ENCODE data around the gene CIZ1. TPM values are rescaled to one million over a fixed set of nuclear protein-coding genes. Genes with fewer than 3 reads are reported as not detected.

The CIZ1 gene
- total RNA-seq, 1 experiment from 2014 or later: 104 TPM

DNA sequence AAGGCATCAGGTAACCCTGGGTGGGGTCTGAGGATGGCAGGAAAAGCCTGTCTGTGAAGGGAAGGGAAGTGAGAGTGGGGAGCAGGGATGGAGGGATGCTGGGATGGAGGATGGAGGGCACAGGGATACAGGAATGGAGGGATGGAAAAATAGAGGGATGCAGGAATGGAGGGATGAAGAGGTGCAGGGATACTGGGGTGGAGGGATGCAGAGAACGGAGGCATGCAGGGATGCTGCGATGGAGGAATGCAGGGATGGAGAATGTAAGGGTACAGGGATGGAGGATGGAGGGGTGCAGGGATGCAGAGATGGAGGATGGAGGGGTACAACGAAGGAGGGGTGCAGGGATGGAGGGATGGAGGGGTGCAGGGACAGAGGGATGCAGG lies 72.9 kb downstream of the CIZ1 start:
- Histone ChIP-seq H2BK120ac (ENCODE audit: low read depth, low read length, poor library complexity, severe bottlenecking) (no peak overlapping the region), H3K4ac (ENCODE audit: low read depth, low read length) (no peak overlapping the region), H2AK5ac (ENCODE audit: insufficient read length, low read length) (no peak overlapping the region), H2BK20ac (ENCODE audit: low read depth, low read length, poor library complexity, severe bottlenecking) (no peak overlapping the region), H3K79me2 (ENCODE audit: insufficient read depth, low read length) (no peaks in the 10 kb centered on the region), H3T11ph (ENCODE audit: low read length) (no peak overlapping the region), H2BK12ac (ENCODE audit: insufficient read length, low read depth, low read length) (no peak overlapping the region), H3K79me1 (ENCODE audit: insufficient read depth, low read depth, low read length, poor library complexity, severe bottlenecking) (no peaks in the 10 kb centered on the region), H3K56ac (ENCODE audit: insufficient read length, low read depth, low read length) (no peak overlapping the region), H3K23me2 (ENCODE audit: insufficient read length, low read depth, low read length, poor library complexity, severe bottlenecking) (no peaks in the 10 kb centered on the region), H4K91ac (ENCODE audit: insufficient read length, low read depth, low read length) (no peak overlapping the region), H3K9me3 (ENCODE audit: control insufficient read depth, low read depth, low read length) (no peaks in the 10 kb centered on the region), H4K20me1 (ENCODE audit: control insufficient read depth, insufficient read depth, insufficient read length) (no peaks in the 10 kb centered on the region), H2BK5ac (ENCODE audit: insufficient read length, low read length) (no peak overlapping the region), H3K27me3 (ENCODE audit: insufficient read depth, low read length) (no peaks in the 10 kb centered on the region), H3K4me1 (ENCODE audit: insufficient read depth, low read length) (no peaks in the 10 kb centered on the region), H3K9ac (ENCODE audit: extremely low read depth, insufficient read length, low read length) (no peak overlapping the region), H3K27ac (ENCODE audit: insufficient read length, low read depth, low read length) (no peak overlapping the region), H3K4me2 (ENCODE audit: insufficient read depth, insufficient read length, low read length) (peak overlapping the region; percentile 3), H3K14ac (ENCODE audit: insufficient read depth, low read length) (no peak overlapping the region), H2BK15ac (ENCODE audit: low read depth, low read length) (no peak overlapping the region), H4K8ac (replicated peaks; ENCODE audit: insufficient read length, low read depth, low read length) (no peak overlapping the region), H3K23ac (ENCODE audit: insufficient read length, low read depth, low read length) (no peak overlapping the region), H3K18ac (ENCODE audit: insufficient read length, low read depth, low read length) (no peak overlapping the region), H4K5ac (ENCODE audit: insufficient read length, low read depth, low read length) (no peak overlapping the region), H2AFZ (ENCODE audit: low read length) (no peak overlapping the region)
- peaks cover 0 to 2% of the 10 kb centered on the region in 2 experiments; a peak in 1 of 5 replicates for H3K9me3 Mint-ChIP-seq
- H3K27me3 Mint-ChIP-seq (ENCODE audit: low read depth): no peaks in the 10 kb centered on the region
- DNase-seq: no peak
- WGBS (ENCODE audit: extremely low coverage, insufficient read length, low lambda C conversion rate): no CpG with 5 or more reads among the region's 3 CpGs
- H3K36me3 Mint-ChIP-seq (ENCODE audit: insufficient read depth in 1 of 3, low read depth in 3 of 3): peaks cover 13 to 51% (median 19%) of the 10 kb centered on the region in 3 experiments; a peak in 6 of 7 replicates
- TF ChIP-seq, protein P1, sequence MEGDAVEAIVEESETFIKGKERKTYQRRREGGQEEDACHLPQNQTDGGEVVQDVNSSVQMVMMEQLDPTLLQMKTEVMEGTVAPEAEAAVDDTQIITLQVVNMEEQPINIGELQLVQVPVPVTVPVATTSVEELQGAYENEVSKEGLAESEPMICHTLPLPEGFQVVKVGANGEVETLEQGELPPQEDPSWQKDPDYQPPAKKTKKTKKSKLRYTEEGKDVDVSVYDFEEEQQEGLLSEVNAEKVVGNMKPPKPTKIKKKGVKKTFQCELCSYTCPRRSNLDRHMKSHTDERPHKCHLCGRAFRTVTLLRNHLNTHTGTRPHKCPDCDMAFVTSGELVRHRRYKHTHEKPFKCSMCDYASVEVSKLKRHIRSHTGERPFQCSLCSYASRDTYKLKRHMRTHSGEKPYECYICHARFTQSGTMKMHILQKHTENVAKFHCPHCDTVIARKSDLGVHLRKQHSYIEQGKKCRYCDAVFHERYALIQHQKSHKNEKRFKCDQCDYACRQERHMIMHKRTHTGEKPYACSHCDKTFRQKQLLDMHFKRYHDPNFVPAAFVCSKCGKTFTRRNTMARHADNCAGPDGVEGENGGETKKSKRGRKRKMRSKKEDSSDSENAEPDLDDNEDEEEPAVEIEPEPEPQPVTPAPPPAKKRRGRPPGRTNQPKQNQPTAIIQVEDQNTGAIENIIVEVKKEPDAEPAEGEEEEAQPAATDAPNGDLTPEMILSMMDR (conservative IDR thresholded peaks at IDR 0.05): no peak
- H3K4me1 Mint-ChIP-seq: peaks cover 8 to 11% of the 10 kb centered on the region in 2 experiments; a peak in 3 of 4 replicates
- H3K27ac Mint-ChIP-seq: peak overlapping the region in 1 of 3 experiments; percentile 39; a peak in 1 of 7 replicates
- peak overlapping the region in 1 of 2 experiments; percentile 65; a peak in 1 of 5 replicates for H3K4me3 Mint-ChIP-seq

Measured in H9 (cell line).